Measurements from ENCODE around the gene TP53RK. TPM values are rescaled to one million over a fixed set of nuclear protein-coding genes. Genes with fewer than 3 reads are reported as not detected.
A peak's percentile ranks its signal among the peaks of the same experiment; 100 is the strongest.

The TP53RK gene
- total and polyA plus RNA-seq, 2 of the 13 experiments (the other 11 are each of a cell fraction or from before 2014, with no cell fraction given) = 12.9 to 25.5 TPM

GRCh38 chr20:46638134-46638897 lies 50.9 kb downstream of the TP53RK start (continued):
- TF ChIP-seq NR3C1 (CRISPR knock-in tag; IDR thresholded peaks at IDR 0.05) = no peak
- peak; percentile 58; the same call in 1 of the 2 replicates for TF ChIP-seq SALL1 (CRISPR knock-in tag; IDR thresholded peaks at IDR 0.05)
- TF ChIP-seq FLYWCH1 (CRISPR knock-in tag; IDR thresholded peaks at IDR 0.05) = no peak
- no peak for TF ChIP-seq SMAD3 (CRISPR knock-in tag; IDR thresholded peaks at IDR 0.05)
- TF ChIP-seq NR2C2 (CRISPR knock-in tag; IDR thresholded peaks at IDR 0.05; ENCODE audit: borderline replicate concordance) = no peak; the same call in 1 of the 2 replicates
- TF ChIP-seq ZNF335 (CRISPR knock-in tag; IDR thresholded peaks at IDR 0.05) = peak; percentile 60; the same call in 1 of the 2 replicates
- TF ChIP-seq ZUFSP (CRISPR knock-in tag; IDR thresholded peaks at IDR 0.05; ENCODE audit: borderline replicate concordance) = no peak
- no peak; the same call in 1 of the 2 replicates for TF ChIP-seq TOE1 (CRISPR knock-in tag; IDR thresholded peaks at IDR 0.05)
- TF ChIP-seq, protein P1, sequence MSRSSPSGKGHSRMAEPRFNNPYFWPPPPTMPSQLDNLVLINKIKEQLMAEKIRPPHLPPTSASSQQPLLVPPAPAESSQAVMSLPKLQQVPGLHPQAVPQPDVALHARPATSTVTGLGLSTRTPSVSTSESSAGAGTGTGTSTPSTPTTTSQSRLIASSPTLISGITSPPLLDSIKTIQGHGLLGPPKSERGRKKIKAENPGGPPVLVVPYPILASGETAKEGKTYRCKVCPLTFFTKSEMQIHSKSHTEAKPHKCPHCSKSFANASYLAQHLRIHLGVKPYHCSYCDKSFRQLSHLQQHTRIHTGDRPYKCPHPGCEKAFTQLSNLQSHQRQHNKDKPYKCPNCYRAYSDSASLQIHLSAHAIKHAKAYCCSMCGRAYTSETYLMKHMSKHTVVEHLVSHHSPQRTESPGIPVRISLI (CRISPR knock-in tag; IDR thresholded peaks at IDR 0.05; ENCODE audit: borderline replicate concordance) = peak; percentile 22; the same call in 1 of the 2 replicates
- TF ChIP-seq, protein P2, sequence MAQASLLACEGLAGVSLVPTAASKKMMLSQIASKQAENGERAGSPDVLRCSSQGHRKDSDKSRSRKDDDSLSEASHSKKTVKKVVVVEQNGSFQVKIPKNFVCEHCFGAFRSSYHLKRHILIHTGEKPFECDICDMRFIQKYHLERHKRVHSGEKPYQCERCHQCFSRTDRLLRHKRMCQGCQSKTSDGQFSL (CRISPR knock-in tag; IDR thresholded peaks at IDR 0.05) = no peak
- no peak for TF ChIP-seq MED13 (CRISPR knock-in tag; IDR thresholded peaks at IDR 0.05)
- no peak for TF ChIP-seq ZNF850 (CRISPR knock-in tag; conservative IDR thresholded peaks at IDR 0.05)
- TF ChIP-seq ZHX1 (CRISPR knock-in tag; IDR thresholded peaks at IDR 0.05; ENCODE audit: low read depth) = no peak
- TF ChIP-seq FOSL2 (CRISPR knock-in tag; IDR thresholded peaks at IDR 0.05) = peak; percentile 50; the same call in 1 of the 2 replicates
- no peak for TF ChIP-seq ZNF510 (CRISPR knock-in tag; IDR thresholded peaks at IDR 0.05; ENCODE audit: low read depth)
- peak; percentile 64; the same call in 1 of the 2 replicates for TF ChIP-seq KDM5B (CRISPR knock-in tag; IDR thresholded peaks at IDR 0.05; ENCODE audit: borderline replicate concordance)
- no peak for TF ChIP-seq ZNF256 (CRISPR knock-in tag; conservative IDR thresholded peaks at IDR 0.05)
- peak; percentile 92 for TF ChIP-seq TEAD3 (CRISPR knock-in tag; optimal IDR thresholded peaks at IDR 0.05; ENCODE audit: borderline replicate concordance)
- no peak for TF ChIP-seq ZNF44 (CRISPR knock-in tag; IDR thresholded peaks at IDR 0.05)
- TF ChIP-seq ZFP36L1 (CRISPR knock-in tag; IDR thresholded peaks at IDR 0.05) = no peak
- TF ChIP-seq FOXP1 (IDR thresholded peaks at IDR 0.05) = no peak
- no peak for TF ChIP-seq FOXP1 (CRISPR knock-in tag; IDR thresholded peaks at IDR 0.05)
- TF ChIP-seq RFXANK (CRISPR knock-in tag; IDR thresholded peaks at IDR 0.05) = no peak
- peak; percentile 63; the same call in 1 of the 2 replicates for TF ChIP-seq ZNF552 (CRISPR knock-in tag; IDR thresholded peaks at IDR 0.05; ENCODE audit: borderline replicate concordance)
- TF ChIP-seq SALL2 (CRISPR knock-in tag; IDR thresholded peaks at IDR 0.05) = no peak
- TF ChIP-seq ZNF138 (CRISPR knock-in tag; IDR thresholded peaks at IDR 0.05; ENCODE audit: low read depth) = no peak
- TF ChIP-seq RCOR2 (CRISPR knock-in tag; IDR thresholded peaks at IDR 0.05) = peak; percentile 95

All from HepG2 (cell line).